Activated naive CD8-positive, alpha-beta T cell treated with anti-CD3 and anti-CD28 coated beads, Interleukin-2, amount 50 U/mL, for 24 hours (primary cell): ENCODE data around the gene SIRPD.
"Not testable (repeated sequence)": the region's sequence is repeated elsewhere in the genome, so short reads cannot be mapped to it uniquely, and the experiment has no call there.

Experiments used
- ATAC-seq: fragments of 150-1000 bp; cut with Tn5 transposase; one replicate; pipeline ENCODE4 v1.10.0; 2021
- DNase-seq: peaks from one replicate; pipeline ENCODE4 v3.0.0; 2021
- H3K27ac Mint-ChIP-seq: one replicate; pipeline ENCODE4 v1.8.0; 2021; ENCODE audit warnings: mild to moderate bottlenecking, mixed read lengths
- H3K27me3 Mint-ChIP-seq: one replicate; pipeline ENCODE4 v1.8.0; 2021; ENCODE audit warnings: mixed read lengths
- H3K36me3 Mint-ChIP-seq: one replicate; pipeline ENCODE4 v1.8.0; 2021; ENCODE audit warnings: low read depth, mixed read lengths
- H3K4me1 Mint-ChIP-seq: one replicate; pipeline ENCODE4 v1.8.0; 2021; ENCODE audit warnings: mixed read lengths
- H3K4me3 Mint-ChIP-seq: one replicate; pipeline ENCODE4 v1.8.0; 2021; ENCODE audit warnings: mild to moderate bottlenecking, moderate library complexity, mixed read lengths
- H3K9me3 Mint-ChIP-seq: one replicate; pipeline ENCODE4 v1.8.0; 2021; ENCODE audit warnings: mixed read lengths

The SIRPD gene

DNA sequence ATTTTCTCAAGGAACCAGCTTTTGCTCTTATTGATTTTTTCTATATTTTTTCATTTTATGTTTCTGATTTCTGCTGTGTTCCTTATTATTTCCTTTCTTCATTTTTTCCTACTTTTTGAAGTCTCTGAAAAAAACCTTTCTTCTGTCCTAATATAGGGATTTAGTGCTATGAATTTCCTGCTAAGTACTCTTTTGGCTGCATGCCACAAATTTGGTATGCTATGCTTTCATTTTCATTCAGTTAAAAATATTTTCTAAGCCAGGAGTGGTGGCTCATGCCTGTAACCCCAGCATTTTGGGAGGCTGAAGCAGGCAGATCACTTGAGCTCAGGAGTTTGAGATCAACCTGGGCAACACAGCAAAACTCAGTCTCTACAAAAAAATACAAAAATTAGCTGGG, 30.6 kb downstream of the SIRPD start:
- H3K36me3 Mint-ChIP-seq: no peaks in the 10 kb centered on the region
- no peaks in the 10 kb centered on the region for H3K9me3 Mint-ChIP-seq
- peaks cover 7% of the 10 kb centered on the region for H3K4me1 Mint-ChIP-seq
- no peak overlapping the region for H3K4me3 Mint-ChIP-seq
- no peaks in the 10 kb centered on the region for H3K27me3 Mint-ChIP-seq
- ATAC-seq (no peak), DNase-seq (no peak)
- no peak overlapping the region for H3K27ac Mint-ChIP-seq

GRCh38 chr20:1526310-1526709, 31.2 kb downstream of the SIRPD start:
- no peaks in the 10 kb centered on the region for H3K36me3 Mint-ChIP-seq
- no peak overlapping the region for H3K4me3 Mint-ChIP-seq
- no peak overlapping the region for H3K27ac Mint-ChIP-seq
- H3K4me1 Mint-ChIP-seq: peaks cover 7% of the 10 kb centered on the region
- H3K27me3 Mint-ChIP-seq: no peaks in the 10 kb centered on the region
- DNase-seq: no peak
- no peak for ATAC-seq
- H3K9me3 Mint-ChIP-seq: no peaks in the 10 kb centered on the region

- DNase-seq: no peak
- Mint-ChIP-seq H3K36me3 (no peaks in the 10 kb centered on the region), H3K27me3 (no peaks in the 10 kb centered on the region), H3K9me3 (no peaks in the 10 kb centered on the region), H3K4me3 (no peak overlapping the region), H3K27ac (no peak overlapping the region), H3K4me1 (peaks cover 4% of the 10 kb centered on the region)
- no peak for ATAC-seq
These were observed 33.5 kb downstream of the SIRPD start for GRCh38 chr20:1524004-1524403.

- Mint-ChIP-seq H3K9me3 (peaks cover 9% of the 10 kb centered on the region), H3K4me3 (no peak overlapping the region), H3K36me3 (peaks cover 3% of the 10 kb centered on the region), H3K27me3 (peaks cover 3% of the 10 kb centered on the region), H3K4me1 (no peaks in the 10 kb centered on the region), H3K27ac (no peak overlapping the region)
- ATAC-seq: no peak
- DNase-seq: no peak
These were observed 40.5 kb downstream of the SIRPD start for GRCh38 chr20:1517010-1517409.

GRCh38 chr20:1513801-1514200, 43.7 kb downstream of the SIRPD start:
- Mint-ChIP-seq H3K4me3 (no peak overlapping the region), H3K27me3 (peaks cover 9% of the 10 kb centered on the region), H3K27ac (no peak overlapping the region), H3K36me3 (peaks cover 3% of the 10 kb centered on the region), H3K9me3 (peaks cover 9% of the 10 kb centered on the region), H3K4me1 (peaks cover 2% of the 10 kb centered on the region)
- ATAC-seq: no peak
- DNase-seq: no peak

- H3K27me3 Mint-ChIP-seq: peaks cover 11% of the 10 kb centered on the region
- H3K9me3 Mint-ChIP-seq: peaks cover 9% of the 10 kb centered on the region
- H3K4me3 Mint-ChIP-seq: no peak overlapping the region
- DNase-seq: peak; percentile 15
- peak; percentile 63 for ATAC-seq
- H3K36me3 Mint-ChIP-seq: peaks cover 3% of the 10 kb centered on the region
- peaks cover 2% of the 10 kb centered on the region for H3K4me1 Mint-ChIP-seq
- H3K27ac Mint-ChIP-seq: no peak overlapping the region
These were observed 48.3 kb downstream of the SIRPD start for GRCh38 chr20:1509237-1509636.

GRCh38 chr20:1508574-1508973, 48.9 kb downstream of the SIRPD start:
- no peak for DNase-seq
- H3K9me3 Mint-ChIP-seq: peaks cover 9% of the 10 kb centered on the region
- peaks cover 2% of the 10 kb centered on the region for H3K4me1 Mint-ChIP-seq
- no peak overlapping the region for H3K27ac Mint-ChIP-seq
- H3K27me3 Mint-ChIP-seq: peaks cover 10% of the 10 kb centered on the region
- ATAC-seq: no peak
- peaks cover 3% of the 10 kb centered on the region for H3K36me3 Mint-ChIP-seq
- H3K4me3 Mint-ChIP-seq: no peak overlapping the region

- H3K4me3 Mint-ChIP-seq: no peak overlapping the region
- H3K27me3 Mint-ChIP-seq: peaks cover 17% of the 10 kb centered on the region
- peaks cover 6% of the 10 kb centered on the region for H3K4me1 Mint-ChIP-seq
- ATAC-seq: no peak
- H3K27ac Mint-ChIP-seq: no peak overlapping the region
- no peaks in the 10 kb centered on the region for H3K36me3 Mint-ChIP-seq
- H3K9me3 Mint-ChIP-seq: no peaks in the 10 kb centered on the region
- DNase-seq: no peak
These were observed 50.2 kb downstream of the SIRPD start for GRCh38 chr20:1507276-1507675.

DNA sequence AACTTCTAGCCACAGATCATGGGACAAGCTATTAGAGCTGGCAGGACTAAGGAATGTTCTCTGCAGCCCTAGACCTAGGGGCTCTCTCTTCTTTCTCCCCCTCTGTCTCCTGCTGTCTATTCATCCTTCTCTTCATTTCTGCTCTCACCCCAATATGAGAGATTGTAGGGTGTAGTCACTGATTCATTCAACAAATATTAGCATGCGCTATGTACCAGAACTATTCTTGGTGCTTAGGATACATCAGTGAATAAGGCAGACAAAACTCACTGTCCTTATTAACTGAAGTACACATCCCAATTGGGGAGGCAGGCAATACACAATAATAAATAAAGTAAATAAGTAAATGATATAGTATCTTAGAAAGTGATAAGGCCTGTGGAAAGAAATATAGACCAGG, 51.6 kb downstream of the SIRPD start:
- no peak for DNase-seq
- H3K9me3 Mint-ChIP-seq: no peaks in the 10 kb centered on the region
- peaks cover 6% of the 10 kb centered on the region for H3K4me1 Mint-ChIP-seq
- H3K27me3 Mint-ChIP-seq: peaks cover 12% of the 10 kb centered on the region
- H3K36me3 Mint-ChIP-seq: no peaks in the 10 kb centered on the region
- H3K27ac Mint-ChIP-seq: no peak overlapping the region
- no peak overlapping the region for H3K4me3 Mint-ChIP-seq
- ATAC-seq: no peak

DNA sequence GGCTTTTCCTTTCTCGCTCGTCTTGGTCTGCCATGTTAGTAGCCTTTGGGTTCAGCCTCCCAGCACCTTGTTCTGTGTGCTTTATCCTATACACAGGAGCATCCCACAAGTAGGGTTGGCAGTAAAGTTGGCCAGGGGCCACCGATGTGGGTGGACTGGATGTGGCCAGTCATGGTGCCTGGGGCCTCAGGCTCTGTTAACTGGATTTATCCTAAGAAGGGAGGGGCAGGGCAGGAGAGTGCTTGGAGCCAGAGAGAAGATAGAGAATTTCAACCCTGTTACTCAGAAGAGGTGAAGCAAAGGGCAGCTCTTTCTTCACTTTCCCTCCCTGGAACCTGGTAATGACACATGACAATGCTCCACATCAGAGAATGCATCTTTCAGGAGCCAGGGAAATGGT, 52.1 kb downstream of the SIRPD start:
- peaks cover 6% of the 10 kb centered on the region for H3K4me1 Mint-ChIP-seq
- peaks cover 15% of the 10 kb centered on the region for H3K27me3 Mint-ChIP-seq
- H3K27ac Mint-ChIP-seq: no peak overlapping the region
- DNase-seq (no peak), ATAC-seq (no peak)
- H3K9me3 Mint-ChIP-seq: no peaks in the 10 kb centered on the region
- no peaks in the 10 kb centered on the region for H3K36me3 Mint-ChIP-seq
- no peak overlapping the region for H3K4me3 Mint-ChIP-seq

GRCh38 chr20:1503564-1504227, 53.8 kb downstream of the SIRPD start:
- H3K4me1 Mint-ChIP-seq: peaks cover 4% of the 10 kb centered on the region
- H3K27ac Mint-ChIP-seq: no peak overlapping the region
- DNase-seq (peak; percentile 71), ATAC-seq (peak; percentile 99)
- no peaks in the 10 kb centered on the region for H3K9me3 Mint-ChIP-seq
- no peaks in the 10 kb centered on the region for H3K36me3 Mint-ChIP-seq
- peaks cover 24% of the 10 kb centered on the region for H3K27me3 Mint-ChIP-seq
- no peak overlapping the region for H3K4me3 Mint-ChIP-seq

- Mint-ChIP-seq H3K36me3 (no peaks in the 10 kb centered on the region), H3K27ac (no peak overlapping the region), H3K27me3 (peaks cover 40% of the 10 kb centered on the region), H3K4me3 (no peak overlapping the region), H3K4me1 (peaks cover 4% of the 10 kb centered on the region), H3K9me3 (no peaks in the 10 kb centered on the region)
- ATAC-seq: no peak
- no peak for DNase-seq
These were observed 57.0 kb downstream of the SIRPD start for GRCh38 chr20:1500496-1500895.

DNA sequence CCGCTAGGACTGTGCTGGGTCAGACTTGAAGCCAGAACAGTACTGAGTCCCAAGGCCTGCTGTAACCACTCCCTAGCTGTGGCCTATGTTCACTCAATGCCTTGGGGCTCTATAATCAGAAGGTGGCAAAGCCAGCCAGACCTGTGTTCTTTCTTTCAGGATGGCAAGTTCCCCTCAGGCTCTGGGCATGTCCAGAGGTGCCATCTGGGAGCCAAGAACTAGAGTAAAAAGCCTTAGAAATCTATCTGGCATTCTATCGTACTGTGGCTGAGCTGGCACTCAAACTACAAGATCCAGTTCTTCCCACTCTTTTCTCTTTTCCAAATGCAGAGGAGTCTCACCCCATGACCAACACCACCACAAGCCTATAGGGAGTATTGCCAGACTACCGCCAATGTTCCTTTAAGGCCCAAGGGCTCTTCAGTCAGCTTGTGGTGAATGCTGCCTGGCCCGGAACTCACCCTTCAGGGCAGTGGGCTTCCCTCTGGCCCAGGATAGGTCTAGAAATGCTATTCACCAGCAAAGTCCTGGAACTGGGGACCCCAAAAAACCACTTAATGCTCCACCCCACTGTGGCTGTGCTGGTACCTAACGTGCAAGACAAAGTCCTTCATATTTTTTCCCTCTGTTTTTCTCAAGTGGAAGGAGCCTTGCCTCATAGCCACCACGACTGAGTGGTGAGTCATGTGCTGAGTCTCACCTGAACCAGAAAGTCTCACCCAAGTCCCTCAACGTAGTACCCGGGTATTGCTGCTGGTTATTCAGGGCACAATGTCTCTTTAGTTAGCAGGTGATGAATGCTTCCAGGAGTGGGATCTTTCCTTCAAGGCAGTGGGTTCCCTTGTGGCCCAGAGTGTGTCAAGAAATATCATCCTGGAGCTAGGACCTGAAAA, 57.7 kb downstream of the SIRPD start:
- no peaks in the 10 kb centered on the region for H3K36me3 Mint-ChIP-seq
- no peaks in the 10 kb centered on the region for H3K9me3 Mint-ChIP-seq
- no peak for DNase-seq
- H3K27me3 Mint-ChIP-seq: peaks cover 40% of the 10 kb centered on the region
- no peak for ATAC-seq
- H3K4me1 Mint-ChIP-seq: peaks cover 4% of the 10 kb centered on the region
- no peak overlapping the region for H3K27ac Mint-ChIP-seq
- H3K4me3 Mint-ChIP-seq: no peak overlapping the region

- not testable (repeated sequence) for H3K4me3 Mint-ChIP-seq, H3K9me3 Mint-ChIP-seq, ATAC-seq, H3K27ac Mint-ChIP-seq, H3K36me3 Mint-ChIP-seq, H3K4me1 Mint-ChIP-seq, DNase-seq
- H3K27me3 Mint-ChIP-seq: peaks cover 33% of the 10 kb centered on the region
These were observed 60.1 kb downstream of the SIRPD start for GRCh38 chr20:1497371-1497770.

DNA sequence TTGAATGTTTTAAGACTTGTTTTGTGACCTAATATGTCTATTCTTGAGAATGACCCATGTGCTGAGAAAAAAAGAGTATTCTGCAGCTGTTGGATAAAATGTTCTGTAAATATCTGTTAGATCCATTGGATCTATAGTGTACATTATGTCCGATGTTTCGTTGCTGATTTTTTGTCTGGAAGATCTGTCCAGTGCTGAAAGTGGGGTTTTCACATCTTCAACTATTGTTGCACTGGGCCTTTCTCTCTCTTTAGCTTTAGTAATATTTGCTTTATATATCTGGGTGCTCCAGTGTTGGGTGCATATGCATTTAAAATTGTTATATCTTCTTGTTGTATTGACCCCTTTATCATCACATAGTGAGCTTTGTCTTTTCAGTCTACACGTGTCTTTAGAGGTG, 60.6 kb downstream of the SIRPD start:
- Mint-ChIP-seq H3K4me1 (peaks cover 10% of the 10 kb centered on the region), H3K27ac (no peak overlapping the region), H3K36me3 (no peaks in the 10 kb centered on the region), H3K4me3 (no peak overlapping the region), H3K27me3 (peaks cover 31% of the 10 kb centered on the region), H3K9me3 (no peaks in the 10 kb centered on the region)
- ATAC-seq (no peak), DNase-seq (no peak)
